GM23248 (cell line): ENCODE data around the gene UBN1.

Experiments
- EZH2 ChIP-seq: fragments of 200-600 bp; sonication (generic); IDR thresholded peaks from 2 replicates; pipeline ENCODE4 v1.6.1; 2018; ENCODE audit warnings: antibody characterized with exemption, mild to moderate bottlenecking; ENCODE audit not compliant: insufficient read depth, poor library complexity, severe bottlenecking
- EZH2phosphoT487 ChIP-seq: fragments of 200-600 bp; sonication (generic); IDR thresholded peaks from 2 replicates; pipeline ENCODE4 v1.6.1; 2018; ENCODE audit warnings: antibody characterized with exemption, moderate library complexity, mild to moderate bottlenecking, low read depth; ENCODE audit not compliant: insufficient read depth

GRCh38 chr16:4870138-4870671 is 22.9 kb downstream of the UBN1 start:
- TF ChIP-seq EZH2 (no peak), EZH2phosphoT487 (no peak)
